Midbrain (tissue), 1 donor: ENCODE measurements around the gene OR51F2.
"Not testable (repeated sequence)": the region's sequence is repeated elsewhere in the genome, so short reads cannot be mapped to it uniquely, and the experiment has no call there.

Experiments
- DNase-seq: peaks from one replicate; lab custom pipeline; 2025; lab: John Stamatoyannopoulos, UW

Gene OR51F2, protein sequence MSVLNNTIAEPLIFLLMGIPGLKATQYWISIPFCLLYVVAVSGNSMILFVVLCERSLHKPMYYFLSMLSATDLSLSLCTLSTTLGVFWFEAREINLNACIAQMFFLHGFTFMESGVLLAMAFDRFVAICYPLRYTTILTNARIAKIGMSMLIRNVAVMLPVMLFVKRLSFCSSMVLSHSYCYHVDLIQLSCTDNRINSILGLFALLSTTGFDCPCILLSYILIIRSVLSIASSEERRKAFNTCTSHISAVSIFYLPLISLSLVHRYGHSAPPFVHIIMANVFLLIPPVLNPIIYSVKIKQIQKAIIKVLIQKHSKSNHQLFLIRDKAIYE

GRCh38 chr11:4821021-4821420 is at the start of gene OR51F2:
Gene OR51F2, plus strand, starts transcription at chr11:4821321. Its CDS starts 101 bp downstream, at chr11:4821422.
- no peak for DNase-seq

DNA sequence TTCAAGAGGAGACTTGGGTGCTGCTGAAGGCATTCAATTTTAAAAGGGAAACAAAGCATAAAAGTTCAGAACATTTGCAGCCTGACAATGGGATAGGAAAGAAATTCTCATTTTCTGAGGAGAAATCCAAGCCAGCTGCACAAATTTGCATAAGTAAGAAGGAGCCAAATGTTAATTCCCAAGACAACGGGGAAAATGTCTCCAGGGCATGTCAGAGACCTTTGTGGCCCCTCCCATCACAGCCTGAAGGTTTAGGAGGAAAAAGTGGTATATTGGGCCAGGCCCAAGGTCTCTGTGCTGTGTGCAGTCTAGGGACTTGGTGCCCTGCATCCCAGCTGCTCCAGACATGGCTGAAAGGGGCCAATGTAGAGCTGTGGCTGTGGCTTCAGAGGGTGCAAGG is 38.7 kb upstream of the OR51F2 start:
- DNase-seq, result no peak

DNA sequence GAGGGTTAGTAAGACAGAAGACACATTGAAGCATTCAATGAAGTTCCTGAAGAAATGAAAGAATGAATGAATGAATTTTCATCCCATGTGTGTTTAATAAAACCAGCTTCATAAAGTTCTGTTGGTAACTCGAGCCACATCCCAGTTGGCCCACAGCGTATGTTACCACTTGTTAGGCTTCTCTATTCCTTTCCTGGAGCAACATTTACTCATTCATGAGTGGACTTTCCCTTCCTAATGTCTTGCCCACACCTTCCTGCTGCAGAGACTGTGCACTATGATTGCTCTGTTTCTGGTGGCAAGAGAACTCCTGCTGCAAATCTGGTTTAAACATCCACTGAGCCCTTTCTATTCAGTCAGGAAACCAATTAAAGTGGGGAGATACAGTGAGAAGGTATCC is 23.9 kb upstream of the OR51F2 start:
- no peak for DNase-seq

GRCh38 chr11:4798427-4799183 is 22.5 kb upstream of the OR51F2 start:
- no peak for DNase-seq

- DNase-seq, result not testable (repeated sequence)
Measured at GRCh38 chr11:4801316-4801715, 19.8 kb upstream of the OR51F2 start.

- no peak for DNase-seq
Measured at GRCh38 chr11:4804280-4804679, 16.8 kb upstream of the OR51F2 start, which contains the start of gene OR52R1. Gene OR52R1, minus strand, starts transcription at chr11:4804380. Its CDS starts 0 bp downstream, at chr11:4804380.

- no peak for DNase-seq
Measured at GRCh38 chr11:4808476-4808875, 12.6 kb upstream of the OR51F2 start.

DNA sequence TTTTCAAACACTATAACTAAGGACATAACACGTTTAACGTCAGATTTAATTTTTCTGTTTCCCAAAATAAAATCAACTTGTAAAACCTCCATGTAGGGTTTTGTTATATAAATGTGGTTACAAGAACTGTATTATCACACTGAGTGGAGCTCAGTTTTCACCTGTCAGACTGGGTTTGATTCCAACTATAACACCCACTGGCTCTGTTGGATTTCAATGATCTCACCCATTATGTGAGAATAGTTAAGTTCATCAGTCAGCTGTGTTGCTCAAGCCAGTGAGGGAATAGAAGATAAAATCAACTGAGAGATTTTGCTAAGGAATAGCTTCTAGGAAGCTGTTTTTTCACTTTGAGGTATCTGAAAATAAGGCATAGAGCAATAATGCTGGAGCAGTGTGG is 11.9 kb upstream of the OR51F2 start:
- no peak for DNase-seq

DNA sequence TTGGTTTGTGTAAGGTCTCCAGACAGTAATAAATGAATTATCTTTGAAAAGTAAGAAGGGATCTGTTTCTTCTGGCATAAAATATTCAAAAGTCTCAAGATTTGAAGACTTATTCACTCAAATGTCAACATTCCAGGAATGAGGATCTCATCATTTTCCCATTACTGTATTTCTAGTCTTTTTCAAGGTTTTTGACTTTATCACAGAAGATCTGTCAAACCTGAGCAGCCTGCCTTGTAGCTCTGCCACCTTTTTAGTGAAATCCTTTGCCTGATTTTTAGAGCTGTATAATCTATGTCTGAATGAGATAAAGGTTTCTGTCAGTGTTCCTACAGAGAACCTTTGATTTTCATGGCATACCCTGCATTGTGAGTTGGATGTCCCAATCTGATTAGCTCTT is 4.0 kb downstream of the OR51F2 start:
- DNase-seq, result no peak

DNA sequence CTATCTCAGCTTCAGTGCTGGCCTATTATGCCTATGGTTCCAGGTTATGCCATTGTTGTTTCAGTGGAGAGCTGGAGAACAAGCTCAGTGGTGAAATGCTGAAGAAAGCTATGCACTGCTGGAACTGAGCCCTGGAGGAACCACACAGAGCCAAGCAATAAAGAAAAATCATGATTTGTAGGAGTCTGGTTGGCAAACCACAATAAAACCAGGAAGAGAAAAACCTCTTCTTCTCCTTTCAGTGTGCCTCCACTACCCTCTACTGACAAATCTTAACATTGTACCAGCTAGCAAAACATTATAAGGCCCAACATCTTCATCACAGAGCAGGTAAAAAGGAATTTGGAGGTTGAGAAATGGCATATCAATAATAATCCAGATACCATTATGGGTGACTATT is 5.3 kb downstream of the OR51F2 start:
- DNase-seq, result no peak

DNA sequence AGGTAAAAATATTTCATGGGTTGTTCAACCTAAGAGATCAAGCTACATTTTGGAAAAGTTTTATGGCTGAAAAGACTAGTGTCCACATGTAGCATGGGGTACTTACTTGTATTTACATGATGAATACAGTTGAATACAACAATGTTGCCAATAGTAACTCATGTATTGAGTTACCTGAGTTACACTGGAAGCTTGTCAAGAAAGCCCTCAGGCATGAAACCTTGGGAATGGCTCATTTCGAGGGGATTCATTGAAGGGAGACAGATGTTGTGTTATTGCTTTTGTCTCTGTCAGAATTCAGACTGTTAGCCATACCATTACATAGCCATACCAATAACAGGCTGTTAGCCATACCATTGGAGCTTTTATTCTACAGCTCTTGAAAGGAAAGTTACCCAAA is 9.2 kb downstream of the OR51F2 start:
- DNase-seq, result no peak

DNA sequence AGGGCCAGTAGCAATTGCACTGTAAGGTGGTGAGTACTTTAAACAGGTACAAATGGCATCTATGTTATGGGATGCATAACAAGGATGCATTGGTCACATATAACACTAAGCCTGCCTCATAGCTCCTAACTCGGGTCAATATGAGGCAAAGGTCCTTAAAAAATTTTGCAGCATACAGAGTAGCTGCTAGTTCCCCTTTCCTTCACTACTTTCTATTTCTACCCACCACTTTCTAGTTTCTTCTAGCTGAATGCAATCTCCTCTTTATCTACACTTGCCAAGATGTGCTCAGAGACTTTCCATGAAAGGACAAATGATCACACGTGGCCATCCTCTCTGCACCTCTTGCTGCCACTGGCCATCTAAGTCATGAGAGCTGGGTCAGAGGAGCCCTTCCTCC is 9.8 kb downstream of the OR51F2 start:
- DNase-seq, result no peak

DNA sequence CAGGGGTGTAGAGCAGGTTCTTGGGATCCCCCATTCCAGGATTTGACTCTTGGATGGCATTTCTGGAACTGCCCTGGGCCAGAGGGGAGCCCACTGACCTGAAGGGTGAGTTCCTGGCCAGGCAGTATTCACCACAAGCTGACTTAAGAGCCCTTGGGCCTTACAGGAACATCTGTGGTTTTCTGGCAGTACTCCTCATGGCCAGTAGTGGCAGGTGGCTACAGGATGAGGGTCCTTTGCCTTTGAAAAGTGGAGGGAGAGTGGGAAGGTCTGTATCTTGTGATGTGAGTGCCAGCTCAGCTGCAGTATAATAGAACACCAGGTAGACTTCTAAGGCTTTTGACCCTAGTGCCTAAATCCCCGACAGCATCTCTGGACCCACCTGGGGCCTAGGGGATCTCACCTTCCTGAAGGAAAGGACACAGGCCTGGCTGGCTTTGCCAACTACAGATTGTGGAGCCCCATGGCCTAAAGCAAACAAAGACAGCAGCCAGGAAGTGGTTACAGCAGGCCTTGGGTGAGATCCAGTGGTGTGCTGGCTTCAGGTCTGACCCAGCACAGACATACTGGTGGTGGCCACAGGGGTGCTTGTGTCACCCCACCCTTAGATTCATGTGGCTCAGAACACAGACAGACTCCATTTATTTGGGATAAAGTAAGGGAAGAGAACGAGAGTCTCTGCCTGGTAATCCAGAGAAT is 18.9 kb downstream of the OR51F2 start:
- DNase-seq, result no peak

GRCh38 chr11:4848908-4849532 is 27.9 kb downstream of the OR51F2 start, which contains the start of gene OR51S1:
Gene OR51S1, minus strand, starts transcription at chr11:4849208. Its CDS starts 0 bp downstream, at chr11:4849208.
- no peak for DNase-seq

GRCh38 chr11:4851033-4851432 is 29.9 kb downstream of the OR51F2 start:
- DNase-seq, result no peak

GRCh38 chr11:4854286-4854685 is 33.2 kb downstream of the OR51F2 start:
- not testable (repeated sequence) for DNase-seq

DNA sequence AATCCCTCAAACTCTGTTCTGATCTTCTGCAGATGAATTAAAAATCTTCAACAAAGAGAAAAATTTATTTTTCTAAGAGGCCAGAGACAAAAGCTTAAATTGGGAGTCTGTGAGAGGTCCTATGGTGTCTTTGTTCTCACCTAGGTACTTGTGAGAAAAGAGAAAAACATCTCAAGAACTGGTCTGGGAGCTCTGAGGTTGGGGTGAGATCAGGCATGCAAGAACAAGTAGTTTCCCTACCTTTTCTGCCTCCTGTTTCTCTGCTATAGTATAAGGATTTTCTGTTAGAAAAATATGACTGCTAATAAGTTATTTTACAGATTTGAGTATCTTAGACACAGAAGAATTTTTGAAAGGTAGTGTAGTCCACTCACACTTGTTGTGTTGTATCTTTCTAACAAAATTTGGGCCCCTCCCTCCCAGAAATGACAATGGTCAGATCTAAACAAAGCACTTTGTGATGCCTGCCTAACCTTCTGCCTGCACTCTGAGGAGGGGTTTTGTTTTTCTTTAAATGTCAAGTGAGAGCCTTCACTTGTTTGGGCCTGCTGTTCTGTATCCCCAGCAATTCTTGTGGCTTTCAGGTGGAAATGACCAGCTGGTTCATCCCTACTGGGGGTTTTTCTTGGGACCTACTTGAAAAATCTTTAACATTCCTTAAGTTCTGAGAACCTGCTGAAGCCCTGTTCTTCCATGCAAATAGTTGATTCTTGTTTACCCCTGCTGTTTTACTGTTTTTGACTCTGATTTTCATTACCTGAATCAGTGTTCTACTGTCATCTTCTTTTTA is 41.5 kb downstream of the OR51F2 start:
- DNase-seq, result no peak

- no peak for DNase-seq
Measured at GRCh38 chr11:4863876-4864275, 42.8 kb downstream of the OR51F2 start.

DNA sequence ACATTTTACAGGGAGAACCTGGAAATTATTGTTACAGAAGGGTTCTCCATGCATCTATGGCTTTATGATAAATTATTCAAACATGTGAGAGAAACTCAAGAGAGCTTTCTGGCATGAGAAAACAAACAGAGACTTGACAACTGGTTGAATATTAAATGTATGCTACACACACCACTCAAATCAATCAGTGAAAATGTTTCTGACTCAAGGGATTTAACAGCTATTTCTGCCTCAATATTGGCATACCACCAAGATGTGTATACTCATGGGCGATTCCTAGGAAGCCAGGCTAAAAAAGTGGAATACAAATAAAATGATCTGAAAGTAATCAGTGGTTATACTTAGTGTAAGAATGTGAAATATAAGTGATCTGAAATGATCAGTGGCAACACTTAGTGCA is 44.7 kb downstream of the OR51F2 start:
- no peak for DNase-seq
